ENCODE data around the gene FXYD1.

DNA sequence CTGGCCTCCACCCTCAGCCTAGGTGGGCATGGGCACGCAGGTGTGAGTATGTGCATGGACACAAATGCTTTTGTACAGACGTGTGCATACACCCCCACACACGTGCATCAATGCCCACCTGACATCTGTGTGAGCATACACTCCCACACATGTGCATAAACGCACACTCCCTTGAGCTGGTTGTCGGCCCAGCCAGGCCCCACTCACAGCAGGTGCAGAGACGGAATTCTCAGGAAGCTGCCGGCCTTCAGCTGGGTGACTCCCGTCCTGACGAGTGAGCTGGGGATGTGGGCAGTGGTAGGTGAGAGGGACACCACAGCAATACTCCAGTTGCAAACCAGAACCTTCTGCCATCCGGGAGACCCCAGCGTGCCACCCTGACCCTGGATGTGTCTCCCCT is 4.8 kb upstream of the FXYD1 start:
- TF ChIP-seq GATA2 (IDR thresholded peaks at IDR 0.05; ENCODE audit: low read depth, low read length) = no peak
- no peak for TF ChIP-seq GATA3 (IDR thresholded peaks at IDR 0.05; ENCODE audit: low read depth, low read length)
